ENCODE results near the gene OR2AK2. TPM values are rescaled to one million over a fixed set of nuclear protein-coding genes. Genes with fewer than 3 reads are reported as not detected.

OR2AK2 gene
- not detected in 2 replicates for total RNA-seq

GRCh38 chr1:247964933-247965332, at the start of gene OR2AK2:
OR2AK2 (plus strand) TSS chr1:247965233; CDS start chr1:247965377, 144 bp downstream.

GRCh38 chr1:247919952-247920351, 45.1 kb upstream of the OR2AK2 start, which contains the start of gene OR2T8:
OR2T8 (plus strand) TSS chr1:247920252; CDS start chr1:247921018, 766 bp downstream.

GRCh38 chr1:247924868-247925267, 40.2 kb upstream of the OR2AK2 start, which contains the start of gene OR2AJ1:
OR2AJ1 (plus strand) TSS chr1:247924889; CDS start chr1:247933769, 8,880 bp downstream.

GRCh38 chr1:247948558-247948957, 16.5 kb upstream of the OR2AK2 start, which contains the start of gene OR2L8:
OR2L8 (plus strand) TSS chr1:247948858; CDS start chr1:247948858, 0 bp downstream.

GRCh38 chr1:248013229-248013710, 48.2 kb downstream of the OR2AK2 start, which contains the start of gene OR2L5:
OR2L5 (plus strand) TSS chr1:248013660; CDS start chr1:248021948, 8,288 bp downstream.

Small RNA genes lying within 50 kb of the gene (small RNA-seq; reads per million reads assigned to genes)
- not detected for gene RF00019

Other genes starting within 250 kb of the OR2AK2 start
- not detected in 2 replicates for gene OR6F1, start 248.6 kb upstream of the OR2AK2 start, total RNA-seq
- not detected in 2 replicates for gene OR14K1, start 226.6 kb upstream of the OR2AK2 start, total RNA-seq
- gene OR14A2, start 217.1 kb upstream of the OR2AK2 start, total RNA-seq: not detected in 2 replicates
- gene OR1C1, start 204.7 kb upstream of the OR2AK2 start, total RNA-seq: not detected in 2 replicates
- gene OR14A16, start 141.1 kb upstream of the OR2AK2 start, total RNA-seq: not detected in 2 replicates
- not detected in 2 replicates for gene OR11L1, start 123.3 kb upstream of the OR2AK2 start, total RNA-seq
- 0.40 and 0.43 TPM in 2 replicates for gene TRIM58, start 108.0 kb upstream of the OR2AK2 start, total RNA-seq
- gene OR2W3, start 69.6 kb upstream of the OR2AK2 start, total RNA-seq: not detected in 2 replicates
- not detected in 2 replicates for gene OR2T8, start 45.0 kb upstream of the OR2AK2 start, total RNA-seq
- gene OR2AJ1, start 40.3 kb upstream of the OR2AK2 start, total RNA-seq: not detected in 2 replicates
- gene OR2L8, start 16.4 kb upstream of the OR2AK2 start, total RNA-seq: not detected in 2 replicates
- not detected in 2 replicates for gene OR2L5, start 48.4 kb downstream of the OR2AK2 start, total RNA-seq
- gene OR2L2, start 64.8 kb downstream of the OR2AK2 start, total RNA-seq: not detected in 2 replicates
- not detected in 2 replicates for gene OR2L3, start 81.6 kb downstream of the OR2AK2 start, total RNA-seq
- not detected in 2 replicates for gene OR2L13, start 130.0 kb downstream of the OR2AK2 start, total RNA-seq
- not detected in 2 replicates for gene OR2M5, start 179.9 kb downstream of the OR2AK2 start, total RNA-seq
- gene OR2M2, start 209.6 kb downstream of the OR2AK2 start, total RNA-seq: not detected in 2 replicates
- not detected in 2 replicates for gene OR2M3, start 232.0 kb downstream of the OR2AK2 start, total RNA-seq

Measured in thoracic aorta endothelial cell (primary cell).